HG03280 (cell line): ENCODE data around the gene WWTR1.

Experiments
- ATAC-seq: cut with Tn5 transposase; IDR thresholded peaks from one replicate; pipeline ENCODE4 v1.9.1; 2021; ENCODE audit warnings: mild to moderate bottlenecking, moderate library complexity; ENCODE audit not compliant: unreplicated experiment

Gene WWTR1

GRCh38 chr3:149655826-149656574 is 1.8 kb downstream of the WWTR1 start:
- no peak for ATAC-seq

DNA sequence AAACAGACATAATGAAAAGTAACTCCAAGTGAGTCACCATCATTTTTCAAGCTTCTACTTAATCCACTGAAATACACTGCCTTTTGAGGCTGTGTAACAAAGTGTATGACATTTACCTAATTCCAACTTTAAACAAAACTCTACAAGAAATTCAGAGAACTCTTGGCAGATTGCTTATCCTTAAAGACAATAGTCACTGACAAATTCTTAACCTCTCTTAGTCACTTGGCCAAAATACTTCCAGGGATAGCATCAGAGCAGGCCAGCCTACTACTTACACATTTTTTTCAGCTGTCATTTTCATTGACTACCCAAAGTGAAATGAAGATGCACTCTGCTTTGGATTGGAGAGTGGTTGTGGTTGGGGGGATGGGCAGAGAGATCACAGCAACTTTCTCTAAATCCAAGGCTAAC is 3.6 kb downstream of the WWTR1 start:
- ATAC-seq: no peak

DNA sequence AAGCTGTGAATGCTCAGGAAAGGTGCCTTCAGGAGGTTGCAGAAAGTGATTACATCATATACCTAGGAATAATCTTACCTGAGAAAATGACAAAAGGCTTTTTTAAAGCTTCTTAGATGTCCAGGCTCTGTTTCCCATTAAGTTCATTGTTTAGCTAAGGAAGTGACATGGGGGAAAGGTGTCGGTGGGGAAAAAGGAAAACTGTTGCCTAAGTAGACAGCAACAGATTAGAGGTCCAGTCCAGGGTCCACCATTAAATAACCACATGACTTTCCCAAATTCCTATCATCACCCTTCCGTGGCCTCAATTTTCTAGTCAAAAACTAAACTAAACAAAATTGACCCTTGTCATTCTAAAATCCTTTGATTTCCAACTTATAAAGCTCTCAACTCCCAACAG is 4.3 kb downstream of the WWTR1 start:
- ATAC-seq: no peak

- no peak for ATAC-seq
These were observed 4.7 kb downstream of the WWTR1 start for GRCh38 chr3:149653136-149653535.

- ATAC-seq: no peak
These were observed 7.0 kb downstream of the WWTR1 start for GRCh38 chr3:149650828-149651227.

DNA sequence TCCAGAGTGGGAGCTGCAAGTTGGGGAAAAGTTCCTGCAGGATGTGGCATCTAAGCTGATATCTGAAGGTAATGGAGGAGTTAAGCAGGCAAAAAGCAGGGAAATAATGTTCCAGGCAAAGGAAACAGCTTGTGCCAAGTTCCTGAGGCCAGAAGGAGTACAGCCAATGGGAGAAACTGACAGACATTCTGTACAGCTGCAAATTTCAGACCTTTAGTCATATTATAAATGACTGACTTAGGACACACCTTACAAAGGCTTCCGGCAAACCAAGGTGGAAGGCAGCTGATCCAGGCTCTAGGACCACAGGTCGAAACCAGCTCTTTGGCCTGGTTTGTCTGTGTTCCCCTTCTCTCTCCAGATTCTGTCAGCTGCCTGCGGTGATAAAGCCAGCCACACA is 9.3 kb downstream of the WWTR1 start:
- no peak for ATAC-seq

- ATAC-seq: peak; percentile 21
These were observed 10.0 kb downstream of the WWTR1 start for GRCh38 chr3:149647812-149648211.

DNA sequence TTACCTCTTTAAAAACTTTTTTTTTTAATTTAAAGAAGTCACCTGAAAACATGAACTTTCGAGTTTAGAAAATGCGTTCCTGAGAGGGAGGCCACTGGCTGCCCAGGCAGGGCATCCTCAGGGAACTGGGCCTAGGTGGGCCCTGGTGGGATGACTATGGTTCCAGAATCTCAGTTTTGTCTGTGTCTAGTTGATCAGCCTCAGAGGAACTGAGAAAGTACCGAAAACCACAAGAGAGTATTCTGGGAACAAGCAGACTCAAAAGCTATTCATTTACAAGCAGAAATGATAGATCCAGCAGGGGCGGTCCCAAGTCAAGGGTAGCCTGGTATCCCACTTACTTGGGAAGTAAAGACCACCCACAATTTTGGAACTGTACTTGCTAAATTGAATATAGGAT is 10.5 kb downstream of the WWTR1 start:
- ATAC-seq: peak; percentile 80

DNA sequence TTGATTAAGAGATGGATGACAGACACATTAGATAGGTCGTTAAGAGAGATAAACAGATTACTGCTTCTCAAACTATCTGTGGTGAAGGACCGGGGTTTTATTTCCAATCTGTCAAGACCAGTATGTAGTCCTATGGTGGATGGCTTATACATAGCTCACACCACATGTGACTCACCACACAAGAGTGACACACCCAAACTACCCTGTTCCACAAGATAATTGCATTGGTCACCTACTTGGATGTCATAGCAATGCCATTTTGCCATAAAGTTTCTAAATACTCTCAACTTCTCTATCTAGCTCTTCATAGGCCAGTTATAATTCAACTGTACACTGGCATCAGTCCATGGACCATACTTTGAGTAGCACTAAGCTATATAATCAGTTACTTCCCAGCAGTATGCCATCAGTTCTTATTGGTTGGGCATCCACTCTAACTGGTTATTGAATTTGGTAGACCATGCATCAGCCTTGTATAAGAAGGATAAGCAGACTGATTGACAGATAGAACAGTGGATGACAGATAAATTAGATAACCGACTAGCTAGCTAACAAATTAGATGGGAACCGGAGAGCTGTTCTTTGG is 11.6 kb downstream of the WWTR1 start:
- no peak for ATAC-seq

- ATAC-seq: no peak
These were observed 13.9 kb downstream of the WWTR1 start for GRCh38 chr3:149643963-149644362.

GRCh38 chr3:149643482-149643798 is 14.4 kb downstream of the WWTR1 start:
- ATAC-seq: no peak

DNA sequence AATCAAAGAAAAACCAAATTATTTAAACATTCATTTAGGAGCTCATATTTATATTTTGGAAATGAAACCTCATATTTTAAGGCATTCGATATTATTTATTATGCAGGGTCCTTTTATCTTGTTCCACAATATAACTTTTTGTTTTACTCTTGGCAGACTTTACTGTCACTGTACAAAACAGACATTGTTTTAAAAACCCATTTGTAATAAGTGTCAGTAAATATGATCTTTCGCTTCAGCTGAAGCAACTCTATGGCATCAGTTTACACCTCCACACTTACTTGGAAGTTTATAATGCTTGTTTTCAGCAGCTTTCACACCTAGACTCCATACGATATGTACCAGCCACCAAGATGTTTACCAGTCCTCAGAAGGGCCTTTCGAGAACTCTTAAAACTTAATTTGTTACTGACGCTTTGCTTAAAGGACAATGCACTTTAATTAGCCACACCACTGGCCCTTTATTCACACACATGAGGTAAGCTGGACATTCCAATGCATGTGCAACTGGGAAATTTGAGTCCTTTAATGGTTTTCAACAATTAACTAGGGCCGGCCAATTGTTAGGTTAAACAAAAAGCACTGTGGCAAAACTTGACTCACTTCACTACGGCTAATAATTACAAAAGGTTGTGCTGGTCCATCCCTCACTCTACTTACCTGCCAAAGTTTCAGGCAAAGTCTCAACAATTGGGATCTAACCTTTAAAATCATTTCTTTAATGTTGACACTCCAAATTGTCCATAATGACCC is 16.7 kb downstream of the WWTR1 start:
- ATAC-seq: no peak

DNA sequence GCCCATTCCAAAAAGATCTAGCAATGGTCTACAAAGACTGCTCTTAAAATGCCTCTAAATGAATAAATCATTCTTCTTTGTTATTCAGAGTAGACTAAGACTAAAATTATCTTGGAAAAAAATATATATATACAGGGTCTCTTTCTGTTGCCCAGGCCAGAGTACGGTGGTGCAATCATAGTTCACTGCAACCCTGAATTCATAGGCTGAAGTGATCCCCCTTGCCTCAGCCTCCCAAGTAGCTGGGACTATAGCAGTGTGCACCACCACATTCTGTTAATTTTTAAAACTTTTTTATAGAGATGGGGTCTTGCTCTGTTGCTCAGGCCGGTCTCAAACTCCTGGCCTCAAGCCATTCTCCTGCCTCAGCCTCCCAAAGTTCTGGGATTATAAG is 18.7 kb downstream of the WWTR1 start:
- ATAC-seq: no peak

DNA sequence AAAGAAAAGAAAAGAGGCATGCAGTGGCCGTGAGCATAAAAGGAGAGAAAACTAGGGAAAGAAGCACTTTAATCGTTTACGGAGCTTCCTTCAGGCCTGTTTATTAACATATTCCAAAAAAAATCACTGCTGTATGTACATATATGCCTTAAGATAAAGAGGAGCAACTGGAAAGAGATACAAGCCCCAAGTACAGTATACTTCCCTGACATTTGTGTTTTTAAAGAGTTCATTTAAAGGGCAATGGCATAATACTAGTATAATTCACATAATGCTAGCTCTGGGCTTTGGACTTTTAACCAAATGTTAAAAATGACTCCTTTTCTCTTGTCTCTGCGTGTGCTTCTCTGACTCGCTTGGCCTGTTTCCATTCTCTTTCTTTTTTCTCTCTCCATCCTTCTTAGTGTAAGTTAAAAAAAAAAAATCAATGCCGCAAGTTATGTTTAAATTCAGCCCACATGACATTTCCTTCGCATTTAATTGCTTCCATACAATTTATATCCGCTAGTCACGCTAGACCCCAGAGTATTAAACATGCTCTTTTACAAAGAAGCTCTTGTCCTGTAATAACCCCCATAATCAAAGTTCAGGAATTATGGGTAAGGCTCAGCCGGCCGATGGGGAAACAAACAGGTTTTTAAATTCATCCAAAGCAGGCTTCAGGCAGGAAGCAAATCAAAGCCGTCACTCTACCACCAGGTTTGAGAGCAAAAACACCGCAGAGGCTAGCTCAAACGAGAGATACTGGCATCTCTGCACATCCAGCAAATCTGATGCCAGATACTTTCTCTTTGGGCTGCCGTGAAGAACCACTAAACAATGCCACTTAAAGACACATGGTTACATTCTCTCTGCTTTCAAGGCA is 19.4 kb downstream of the WWTR1 start:
- no peak for ATAC-seq

- no peak for ATAC-seq
These were observed 22.4 kb downstream of the WWTR1 start for GRCh38 chr3:149635396-149635795.

DNA sequence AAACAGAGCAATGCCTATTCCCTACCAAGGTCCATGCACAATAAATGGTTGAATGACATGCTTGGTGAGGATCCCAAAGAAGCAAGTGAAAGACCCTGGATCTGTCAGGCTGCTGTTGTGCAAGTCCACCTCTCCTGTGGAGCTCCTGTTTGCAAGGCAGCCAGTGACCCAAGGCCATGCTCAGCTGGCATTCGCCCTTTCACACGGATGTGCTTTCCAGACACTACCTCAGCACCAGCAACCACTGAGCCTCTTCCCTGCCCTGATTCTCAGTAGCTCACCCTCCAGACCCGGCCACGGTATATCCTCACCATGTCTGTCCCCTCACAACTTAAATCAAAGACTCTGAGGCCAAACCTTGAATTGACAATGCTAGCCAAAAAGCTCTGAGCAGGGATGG is 23.3 kb downstream of the WWTR1 start:
- no peak for ATAC-seq

DNA sequence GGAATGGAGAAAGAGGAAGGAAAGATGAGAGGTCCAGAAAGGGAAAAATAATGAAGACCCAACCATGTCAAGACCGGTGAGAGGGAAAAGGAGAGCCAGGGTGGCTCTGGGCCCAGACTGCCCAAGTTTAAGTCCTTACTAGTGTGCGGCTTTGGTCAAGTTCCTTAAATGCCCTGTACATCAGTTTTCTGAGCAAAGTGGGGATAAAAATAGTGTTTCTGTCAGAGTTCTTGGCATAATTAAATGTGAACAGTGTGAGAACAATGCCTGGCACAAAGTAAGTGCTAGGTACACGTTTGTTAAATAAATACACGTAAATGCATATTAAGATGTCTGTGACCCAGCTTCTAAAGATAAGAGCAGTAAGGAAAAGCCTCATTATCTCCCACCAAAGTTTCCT is 23.8 kb downstream of the WWTR1 start:
- no peak for ATAC-seq

DNA sequence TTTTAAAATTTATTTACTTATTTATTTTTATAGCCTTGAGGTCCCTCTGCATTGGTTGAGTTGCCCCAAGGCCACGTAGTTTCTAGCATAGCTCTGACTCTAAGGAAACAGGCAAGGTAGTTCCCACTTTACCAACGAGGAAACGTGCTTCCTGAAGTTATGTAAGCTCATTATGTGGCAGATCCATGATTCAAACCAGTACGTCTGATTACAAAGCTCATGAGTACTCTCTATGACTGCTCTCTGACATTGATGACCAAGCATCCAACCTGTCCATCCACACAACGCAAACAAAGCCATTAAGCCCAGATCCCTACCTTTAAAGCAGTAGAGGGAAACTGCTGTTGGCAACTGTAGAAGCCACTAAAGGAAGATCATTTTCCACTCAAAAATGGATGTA is 25.6 kb downstream of the WWTR1 start:
- no peak for ATAC-seq

- no peak for ATAC-seq
These were observed 27.0 kb downstream of the WWTR1 start for GRCh38 chr3:149630806-149631205.

DNA sequence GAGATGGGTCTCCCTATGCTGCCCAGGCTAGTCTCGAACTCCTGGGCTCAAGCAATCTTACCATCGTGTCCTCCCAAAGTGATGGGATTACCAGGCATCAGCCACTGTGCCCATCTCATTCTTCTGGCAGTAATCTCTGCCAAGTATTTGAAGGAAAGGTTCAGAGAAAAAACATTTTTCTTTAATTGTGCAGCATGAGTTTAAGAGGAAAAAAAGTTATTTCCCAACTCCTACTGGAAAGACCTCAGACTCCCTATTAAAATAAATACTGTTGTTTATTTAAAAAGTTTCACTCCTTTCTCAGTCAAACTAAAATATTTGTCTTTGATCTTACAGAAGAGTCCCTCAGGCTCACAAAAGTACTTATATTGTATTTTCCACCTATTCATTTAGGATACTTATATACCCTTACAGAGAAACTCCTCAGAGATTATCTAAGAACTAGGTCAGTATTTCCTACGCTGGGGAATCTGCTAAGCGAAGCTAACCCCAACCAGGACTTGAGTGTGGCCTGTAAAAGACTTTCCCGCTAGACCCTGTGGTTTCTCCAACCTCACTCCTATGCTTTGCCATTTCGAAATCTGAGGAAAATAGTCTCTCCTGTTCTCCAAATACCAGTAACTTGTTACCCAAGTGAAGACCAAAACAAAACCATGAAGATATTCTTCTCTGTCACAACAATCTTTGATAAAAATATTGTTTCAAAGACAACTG is 28.7 kb downstream of the WWTR1 start:
- ATAC-seq: no peak

DNA sequence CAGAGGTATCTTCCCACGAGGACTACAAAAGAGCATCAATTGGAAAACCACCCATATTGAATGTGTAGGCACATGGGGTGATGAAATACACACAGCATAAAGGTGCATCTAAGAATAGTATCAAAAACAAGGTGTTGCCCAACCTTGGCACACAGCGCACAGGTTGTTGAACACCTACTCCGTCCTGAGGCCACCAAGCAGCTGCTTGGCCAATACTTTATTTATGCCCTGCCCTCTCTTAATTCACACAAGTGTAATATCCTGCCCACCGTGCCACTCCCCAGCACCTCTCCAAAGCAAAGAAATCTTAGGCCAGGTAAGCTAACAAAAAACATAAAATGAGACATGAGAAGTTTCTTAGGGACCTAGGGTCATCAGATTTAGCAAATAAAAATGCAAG is 31.2 kb downstream of the WWTR1 start:
- ATAC-seq: no peak
